AG09309 (cell line): ENCODE measurements around the gene CSTF3.

Source experiments
- DNase-seq: peaks from one replicate; pipeline ENCODE4 v3.0.0-alpha.2; 2010; ENCODE audit warnings: low read depth
- H3K4me3 ChIP-seq: 2 replicates; pipeline ENCODE4 v1.5.1; 2011; ENCODE audit warnings: mild to moderate bottlenecking, low read depth, low read length, moderate library complexity; ENCODE audit not compliant: control insufficient read depth
- TF ChIP-seq, protein P1 (sequence below): IDR thresholded peaks from 2 replicates; pipeline ENCODE4 v1.5.1; 2011; ENCODE audit warnings: mild to moderate bottlenecking, low read depth, low read length, inconsistent platforms; ENCODE audit not compliant: insufficient read depth, control insufficient read depth; ENCODE audit errors: missing control alignments

The CSTF3 gene

DNA sequence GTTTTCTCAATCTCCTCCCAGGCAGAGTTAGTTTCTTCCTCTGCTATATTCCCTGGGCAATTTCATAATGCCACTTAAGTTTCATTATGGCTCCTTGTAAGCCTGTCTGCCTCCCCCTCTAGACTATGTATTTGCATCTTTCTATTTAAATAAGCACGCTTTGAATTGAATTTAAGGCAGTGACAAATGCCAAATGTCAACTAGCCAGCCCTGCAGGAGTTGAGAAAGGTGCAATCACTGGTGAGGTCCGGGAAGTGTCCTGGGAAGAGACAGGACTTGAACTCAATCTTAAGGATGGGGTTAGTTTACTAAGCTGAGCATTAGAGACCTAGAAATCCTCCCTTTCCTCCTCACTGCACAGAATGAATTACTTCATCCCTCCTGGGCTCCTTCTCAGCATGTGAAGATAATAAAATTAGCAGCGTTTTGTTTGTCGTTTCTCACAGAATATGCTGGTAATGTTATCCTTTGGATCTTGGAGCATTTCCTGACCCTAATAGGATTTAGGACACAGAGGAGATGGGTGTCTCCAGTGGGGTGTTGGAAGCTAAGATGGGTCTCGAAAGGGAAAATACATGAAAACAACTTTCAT is 120.3 kb downstream of the CSTF3 start:
- peak overlapping the region; percentile 62; the same call in 1 of the 2 replicates for H3K4me3 ChIP-seq
- TF ChIP-seq, protein P1, sequence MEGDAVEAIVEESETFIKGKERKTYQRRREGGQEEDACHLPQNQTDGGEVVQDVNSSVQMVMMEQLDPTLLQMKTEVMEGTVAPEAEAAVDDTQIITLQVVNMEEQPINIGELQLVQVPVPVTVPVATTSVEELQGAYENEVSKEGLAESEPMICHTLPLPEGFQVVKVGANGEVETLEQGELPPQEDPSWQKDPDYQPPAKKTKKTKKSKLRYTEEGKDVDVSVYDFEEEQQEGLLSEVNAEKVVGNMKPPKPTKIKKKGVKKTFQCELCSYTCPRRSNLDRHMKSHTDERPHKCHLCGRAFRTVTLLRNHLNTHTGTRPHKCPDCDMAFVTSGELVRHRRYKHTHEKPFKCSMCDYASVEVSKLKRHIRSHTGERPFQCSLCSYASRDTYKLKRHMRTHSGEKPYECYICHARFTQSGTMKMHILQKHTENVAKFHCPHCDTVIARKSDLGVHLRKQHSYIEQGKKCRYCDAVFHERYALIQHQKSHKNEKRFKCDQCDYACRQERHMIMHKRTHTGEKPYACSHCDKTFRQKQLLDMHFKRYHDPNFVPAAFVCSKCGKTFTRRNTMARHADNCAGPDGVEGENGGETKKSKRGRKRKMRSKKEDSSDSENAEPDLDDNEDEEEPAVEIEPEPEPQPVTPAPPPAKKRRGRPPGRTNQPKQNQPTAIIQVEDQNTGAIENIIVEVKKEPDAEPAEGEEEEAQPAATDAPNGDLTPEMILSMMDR = no peak
- no peak for DNase-seq

DNA sequence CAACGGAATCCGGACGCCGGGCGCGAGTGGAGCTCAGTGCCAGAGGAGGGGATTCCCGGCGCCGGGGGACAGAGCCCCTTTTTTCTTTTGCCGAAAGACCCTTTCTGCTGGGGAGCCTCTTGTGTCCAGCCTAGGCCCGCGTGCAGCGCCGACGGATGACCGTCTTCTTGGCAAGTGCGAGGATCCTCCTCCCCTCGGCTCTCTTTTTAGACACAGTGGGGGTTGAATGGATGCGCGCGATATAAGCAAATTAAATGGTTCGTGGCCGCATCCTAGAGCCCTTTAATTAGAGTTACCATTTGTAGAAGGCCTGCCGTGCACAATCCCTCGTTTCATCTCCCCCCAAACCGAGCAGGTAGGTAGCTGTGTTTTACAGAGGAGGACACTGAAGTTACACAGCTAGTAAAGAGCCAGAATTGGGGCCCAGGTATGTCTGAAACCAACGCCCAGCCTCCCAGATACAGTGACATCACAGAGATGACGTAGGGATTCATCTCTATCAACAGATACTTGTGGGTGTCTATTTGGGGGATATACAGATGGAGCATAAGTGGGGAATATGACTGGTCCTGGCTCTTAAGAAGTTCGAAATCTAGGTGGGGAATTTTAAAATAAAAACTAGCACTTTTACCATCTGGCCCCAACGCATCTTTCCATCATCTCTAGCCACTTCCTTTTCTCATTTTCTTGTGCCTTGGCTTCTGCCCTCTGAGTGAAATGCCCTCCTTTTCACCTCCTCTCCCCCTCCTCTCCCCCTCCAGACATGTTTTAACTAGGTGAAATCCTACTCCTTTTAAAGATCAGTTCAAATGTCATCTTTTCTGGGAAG is 121.0 kb downstream of the CSTF3 start:
- DNase-seq = no peak
- peak overlapping the region; percentile 62 for H3K4me3 ChIP-seq

DNA sequence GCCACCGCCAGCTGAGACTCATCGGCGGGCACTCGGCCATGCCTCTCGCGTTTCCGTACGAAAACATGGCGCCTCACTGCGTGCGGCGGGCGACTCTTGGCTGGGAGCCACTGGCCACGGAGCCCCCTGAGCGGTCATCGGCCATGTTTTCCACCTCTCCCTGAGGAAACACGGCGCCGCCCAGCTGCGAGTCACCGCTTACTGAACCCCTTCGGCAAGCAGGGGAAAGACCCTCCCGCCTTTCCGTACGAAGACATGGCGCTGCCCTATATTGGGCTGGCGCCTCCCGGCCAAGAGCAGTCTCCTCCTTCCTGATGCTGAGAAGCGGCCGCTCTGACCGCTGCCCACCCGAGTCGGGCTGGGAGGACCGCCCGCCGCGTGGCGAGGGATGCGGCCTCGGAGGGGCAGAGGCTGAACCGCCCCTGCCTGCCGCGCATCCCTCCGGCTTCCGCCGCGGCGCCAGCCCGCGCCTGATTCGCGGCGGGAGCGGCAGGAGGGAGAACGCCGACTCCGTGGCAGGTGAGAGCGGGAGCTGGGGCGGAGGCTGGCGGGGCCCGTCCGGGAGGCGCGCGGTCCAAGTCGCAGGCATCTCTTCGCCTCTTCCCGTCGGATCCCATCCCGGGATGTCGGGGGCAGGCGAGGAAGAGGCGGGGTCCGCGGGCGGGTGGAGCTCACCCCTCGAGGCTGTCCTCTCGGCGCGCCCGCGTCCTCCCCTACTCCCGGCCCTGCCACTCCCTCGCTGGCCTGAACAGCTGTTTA is 121.8 kb downstream of the CSTF3 start, which contains the start of gene TCP11L1:
TSS of gene TCP11L1 (plus strand) at position 299 of the 759 bp plus-strand sequence. CDS start 4,202 bp downstream, outside the sequence.
- peak within 1 kb of the TSS; percentile 62 for H3K4me3 ChIP-seq
- TF ChIP-seq, protein P1 = no peak
- peak; percentile 68 for DNase-seq

More for the DNA sequence above, 121.0 kb downstream of the CSTF3 start:
- TF ChIP-seq, protein P1 = no peak

DNA sequence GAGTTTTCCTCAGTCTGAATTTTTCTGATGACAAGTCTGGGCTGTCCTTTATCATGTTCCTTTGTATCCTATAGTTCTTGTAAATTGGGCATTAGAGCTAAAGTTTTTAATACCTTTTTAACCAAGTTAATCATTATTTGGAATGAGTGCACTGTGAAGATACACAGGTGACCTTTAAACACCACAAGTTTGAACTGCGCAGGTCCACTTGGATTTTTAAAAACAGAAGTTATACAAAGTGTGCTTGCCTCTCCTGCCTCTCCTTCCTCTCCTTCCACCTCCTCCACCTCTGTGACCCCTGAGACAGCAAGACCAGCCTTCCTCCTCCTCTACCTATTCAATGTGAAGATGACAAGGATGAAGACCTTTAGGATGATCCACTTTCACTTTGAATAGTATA is 126.3 kb downstream of the CSTF3 start:
- TF ChIP-seq, protein P1 = no peak
- H3K4me3 ChIP-seq = no peak overlapping the region
- no peak for DNase-seq
